NCI-H2081 treated with DMSO at 0.1 percent for 48 hours (cell line): Measurements from ENCODE around the gene CFDP1.
A peak's percentile ranks its signal among the peaks of the same experiment; 100 is the strongest.
"Not testable (repeated sequence)": the region's sequence is repeated elsewhere in the genome, so short reads cannot be mapped to it uniquely, and the experiment has no call there.

Experiments
- DNase-seq: peaks from one replicate; lab custom pipeline; 2025; lab: John Stamatoyannopoulos, UW

CFDP1 gene

DNA sequence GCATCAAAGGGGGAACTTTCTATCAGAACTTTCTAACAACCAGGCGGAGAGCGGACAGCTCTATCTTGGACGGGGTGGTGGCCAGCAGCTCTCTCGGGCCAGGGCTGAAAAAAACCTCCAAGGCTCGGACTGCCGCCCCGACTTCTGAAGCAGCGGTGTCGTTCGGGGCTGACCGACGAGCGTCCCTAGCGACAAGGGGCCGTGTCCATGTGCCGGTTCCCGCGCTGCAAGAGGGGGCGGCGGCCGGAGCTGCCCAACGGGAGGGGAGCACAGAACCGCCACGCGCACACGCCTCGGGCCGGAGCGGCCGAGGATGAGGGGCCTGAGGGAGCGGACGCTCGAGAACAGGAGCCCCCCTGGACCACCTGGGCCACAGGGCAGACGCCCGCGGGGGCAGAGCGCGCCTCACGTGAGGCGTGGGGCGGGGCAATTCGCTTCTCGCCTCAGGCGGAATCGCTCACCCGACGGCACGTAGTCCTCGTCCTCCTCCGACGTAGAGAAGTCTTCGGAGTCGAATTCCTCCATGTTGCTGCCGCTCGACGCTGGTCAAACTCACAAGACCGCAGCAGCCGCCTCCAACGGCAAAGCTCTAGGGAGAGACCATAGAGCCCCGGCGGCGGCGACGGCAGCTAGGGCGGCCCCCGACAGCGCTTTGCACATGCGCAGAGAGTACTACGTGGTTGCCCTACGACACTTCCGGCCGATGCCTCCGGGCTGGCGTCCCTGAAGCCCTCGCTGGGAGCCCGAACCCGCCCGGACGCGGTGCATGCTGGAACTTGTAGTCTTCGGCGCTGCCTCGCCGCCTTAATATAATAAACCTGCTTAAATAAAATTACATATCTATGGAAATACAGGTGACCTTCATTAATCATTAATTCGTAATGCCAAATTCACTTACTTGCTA is at the start of gene CFDP1:
Gene CFDP1 (minus strand): TSS at position 676 of the 904 bp plus-strand sequence. CDS start 151 bp downstream, at position 525.
- DNase-seq, result peak; percentile 55

DNA sequence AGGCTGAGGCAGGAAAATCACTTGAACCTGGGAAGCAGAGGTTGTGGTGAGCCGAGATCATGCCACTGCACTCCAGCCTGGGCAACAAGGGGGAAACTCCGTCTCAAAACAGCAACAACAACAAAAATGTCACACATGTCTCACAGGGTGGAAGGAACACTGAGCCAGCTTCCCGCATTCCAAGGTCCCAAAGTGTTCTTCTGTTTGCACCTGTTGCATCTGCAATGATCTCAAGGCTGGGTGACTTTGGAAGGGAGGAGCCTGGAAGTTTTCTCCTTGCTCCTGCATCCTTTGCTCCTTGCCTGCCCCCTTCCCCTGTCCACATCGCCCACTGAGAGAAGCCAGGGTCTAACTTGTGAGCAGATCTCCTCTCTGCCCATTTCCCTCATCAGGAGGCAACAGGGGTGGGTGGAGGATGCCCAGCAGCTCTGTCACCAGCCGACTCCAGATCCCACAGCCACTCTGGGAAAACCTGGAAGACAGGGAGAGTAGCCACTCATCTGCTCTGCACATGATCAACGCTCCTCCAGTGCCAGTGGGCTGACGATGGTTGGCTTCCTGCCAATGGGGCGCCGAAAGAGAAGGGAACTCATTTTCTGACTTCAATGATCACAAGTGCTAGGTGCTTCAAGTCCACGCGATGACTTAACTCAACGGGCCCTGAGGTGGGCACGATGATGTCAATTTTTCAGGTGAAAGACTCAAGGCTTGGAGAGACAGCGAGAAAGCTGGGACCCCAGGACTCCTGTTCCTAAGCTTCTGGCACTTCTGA is 49.3 kb upstream of the CFDP1 start:
- DNase-seq, result no peak

DNA sequence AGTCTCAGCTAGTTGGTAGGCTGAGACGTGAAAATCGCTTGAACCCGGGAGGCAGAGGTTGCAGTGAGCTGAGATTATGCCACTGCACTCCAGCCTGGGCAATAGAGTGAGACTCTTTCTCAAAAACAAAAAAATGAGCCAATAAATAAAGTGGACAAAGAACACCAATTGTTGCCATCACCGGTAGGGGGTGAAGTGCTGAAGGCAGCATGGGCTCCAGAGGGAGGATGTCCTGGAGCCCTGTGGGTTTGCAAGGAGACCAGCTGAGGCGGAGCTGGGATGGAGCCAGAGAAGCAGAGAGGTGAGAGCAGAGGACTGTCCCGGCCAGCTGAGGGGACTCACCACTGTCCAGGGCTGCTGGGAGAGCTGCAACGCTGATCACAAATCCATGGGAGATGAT is 48.2 kb upstream of the CFDP1 start:
- DNase-seq, result no peak

DNA sequence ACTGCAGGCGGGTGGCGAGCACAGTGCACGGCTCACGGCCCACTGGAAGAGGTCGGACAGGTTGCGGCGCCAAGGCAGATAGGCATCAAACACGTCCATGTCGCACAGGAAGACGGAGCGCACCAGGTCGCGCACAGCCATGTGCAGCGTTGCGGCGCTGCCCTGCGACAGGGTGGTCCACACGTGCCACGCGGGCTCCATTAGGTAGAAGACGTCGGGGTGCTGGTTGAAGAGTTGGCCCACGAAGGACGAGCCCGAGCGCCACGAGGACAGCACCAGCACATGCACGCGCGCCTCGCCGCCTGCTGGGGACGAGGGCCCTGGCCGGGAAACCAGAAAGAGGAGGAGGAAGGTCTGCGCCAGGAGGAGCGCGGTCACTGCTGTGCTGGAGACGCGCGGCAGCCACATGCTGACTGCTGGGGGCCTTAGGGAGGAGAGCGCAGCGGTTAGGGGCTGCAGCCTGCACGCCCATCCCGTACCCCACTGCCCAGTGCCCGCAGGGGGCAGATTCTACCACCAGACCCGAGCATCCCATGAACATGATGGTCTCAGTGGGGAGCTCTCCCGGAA is 46.2 kb upstream of the CFDP1 start:
- DNase-seq, result no peak

DNA sequence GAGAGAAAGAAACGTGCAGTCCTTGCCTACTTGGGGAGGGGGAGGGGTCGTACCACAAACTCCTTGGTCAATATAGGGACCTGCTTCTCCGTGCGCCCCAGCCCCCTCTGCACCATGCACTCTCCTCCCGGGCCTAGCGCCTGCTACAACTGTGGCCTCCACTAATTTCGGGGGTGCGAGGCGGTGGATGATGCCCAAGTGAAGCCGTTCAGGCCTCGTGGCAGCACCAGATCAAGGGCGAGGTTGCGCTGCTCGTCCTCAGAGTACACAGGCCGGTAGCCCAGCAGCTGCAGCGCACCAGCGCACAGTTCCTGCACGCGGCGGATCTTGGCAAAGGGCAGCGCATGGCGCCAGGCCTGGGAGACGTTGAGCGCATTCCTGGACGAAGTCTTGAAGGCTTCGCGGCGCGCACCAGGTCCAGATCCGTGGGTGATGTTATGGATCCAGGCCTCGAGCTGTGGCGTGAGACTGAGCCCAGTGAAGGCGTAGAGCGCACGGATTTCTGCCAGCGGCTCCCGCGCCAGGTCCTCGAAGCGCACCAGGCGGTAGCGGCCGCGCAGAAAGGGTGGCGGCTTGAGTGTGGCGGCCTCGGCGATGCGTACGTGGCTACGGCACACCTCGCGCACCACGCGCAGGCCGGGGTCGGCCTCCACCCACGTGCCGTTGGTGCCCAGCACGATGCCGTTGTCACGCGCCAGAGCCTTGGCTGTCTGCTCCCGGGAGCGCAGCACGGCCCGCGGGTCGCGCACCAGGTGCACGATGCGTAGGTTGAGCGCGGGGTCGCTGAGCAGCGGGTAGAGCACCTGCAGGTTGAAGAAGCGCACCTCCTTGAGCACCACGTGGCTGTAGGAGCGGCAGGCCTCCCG is 45.4 kb upstream of the CFDP1 start:
- DNase-seq, result no peak

DNA sequence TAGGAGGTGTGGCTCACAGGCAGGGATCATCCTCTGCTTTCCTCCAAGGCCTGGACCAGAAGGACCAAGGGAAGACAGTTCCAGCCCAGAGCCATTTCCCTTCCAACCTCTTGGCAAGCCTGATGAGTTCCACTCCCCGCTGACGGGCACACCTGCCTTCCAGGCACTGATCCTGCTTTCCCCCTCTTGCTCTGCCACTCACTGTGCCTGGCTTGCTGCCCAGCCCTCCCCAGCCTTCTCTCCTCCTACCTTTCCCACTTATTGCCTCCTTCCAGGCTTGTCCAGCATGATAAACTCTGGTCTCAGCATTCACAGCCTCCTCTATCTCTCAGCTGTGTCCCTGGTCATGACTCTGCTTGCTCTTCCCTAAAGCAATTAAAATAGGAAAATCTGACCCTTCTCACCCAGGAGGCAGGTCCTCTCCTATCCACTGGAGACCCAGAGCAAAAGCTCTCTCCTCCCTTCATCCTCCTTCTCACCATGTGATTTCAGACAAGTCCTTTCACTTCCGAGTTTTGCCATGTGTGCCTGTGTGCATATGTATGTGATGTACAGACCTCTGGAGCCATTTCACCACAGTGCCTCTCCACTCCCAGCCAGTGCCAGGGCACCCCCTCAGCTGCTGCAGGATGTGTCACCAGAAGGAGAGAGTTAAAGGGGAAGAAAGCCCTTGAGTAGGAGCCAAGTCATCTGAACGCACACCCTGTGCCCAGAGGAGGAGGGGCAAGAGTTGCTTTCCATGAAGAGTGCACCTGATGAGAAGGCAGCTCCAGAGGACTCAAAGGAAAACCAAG is 44.6 kb upstream of the CFDP1 start:
- DNase-seq, result no peak

DNA sequence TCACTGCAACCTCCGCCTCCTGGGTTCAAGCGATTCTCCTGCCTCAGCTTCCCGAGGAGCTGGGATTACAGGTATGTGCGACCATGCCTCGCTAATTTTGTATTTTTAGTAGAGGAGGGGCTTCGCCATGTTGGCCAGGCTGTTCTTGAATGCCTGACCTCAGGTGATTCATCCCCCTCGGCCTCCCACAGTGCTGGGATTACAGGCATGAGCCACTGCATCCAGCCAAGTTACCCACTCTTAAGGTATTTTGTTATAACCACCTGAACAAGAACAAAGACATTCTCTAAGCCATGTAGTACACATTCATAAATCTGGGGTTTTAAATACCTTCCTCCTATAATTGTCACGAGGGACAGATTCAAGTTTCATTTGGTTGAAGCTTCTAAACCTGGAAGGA is 43.5 kb upstream of the CFDP1 start:
- no peak for DNase-seq

DNA sequence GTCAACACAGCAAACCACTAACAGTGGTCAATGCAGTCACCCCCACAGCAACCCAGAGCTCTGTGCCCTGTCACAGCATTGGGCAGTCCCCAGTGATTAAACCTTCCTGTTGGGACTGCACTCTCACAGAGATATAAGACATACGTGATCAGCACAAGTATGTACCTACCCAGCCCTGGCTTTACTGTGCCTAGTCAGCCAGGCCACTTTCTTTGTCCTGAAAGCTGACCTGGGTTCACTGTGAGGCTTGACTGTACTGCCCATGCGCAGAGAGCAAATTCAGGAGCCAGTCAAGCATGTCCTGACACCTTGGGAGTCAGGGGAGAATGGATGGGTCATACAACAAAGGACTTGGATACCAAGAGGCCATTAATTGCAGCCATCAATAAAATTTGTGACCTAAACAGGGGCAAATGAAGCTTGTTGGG is 42.1 kb upstream of the CFDP1 start:
- DNase-seq, result no peak

DNA sequence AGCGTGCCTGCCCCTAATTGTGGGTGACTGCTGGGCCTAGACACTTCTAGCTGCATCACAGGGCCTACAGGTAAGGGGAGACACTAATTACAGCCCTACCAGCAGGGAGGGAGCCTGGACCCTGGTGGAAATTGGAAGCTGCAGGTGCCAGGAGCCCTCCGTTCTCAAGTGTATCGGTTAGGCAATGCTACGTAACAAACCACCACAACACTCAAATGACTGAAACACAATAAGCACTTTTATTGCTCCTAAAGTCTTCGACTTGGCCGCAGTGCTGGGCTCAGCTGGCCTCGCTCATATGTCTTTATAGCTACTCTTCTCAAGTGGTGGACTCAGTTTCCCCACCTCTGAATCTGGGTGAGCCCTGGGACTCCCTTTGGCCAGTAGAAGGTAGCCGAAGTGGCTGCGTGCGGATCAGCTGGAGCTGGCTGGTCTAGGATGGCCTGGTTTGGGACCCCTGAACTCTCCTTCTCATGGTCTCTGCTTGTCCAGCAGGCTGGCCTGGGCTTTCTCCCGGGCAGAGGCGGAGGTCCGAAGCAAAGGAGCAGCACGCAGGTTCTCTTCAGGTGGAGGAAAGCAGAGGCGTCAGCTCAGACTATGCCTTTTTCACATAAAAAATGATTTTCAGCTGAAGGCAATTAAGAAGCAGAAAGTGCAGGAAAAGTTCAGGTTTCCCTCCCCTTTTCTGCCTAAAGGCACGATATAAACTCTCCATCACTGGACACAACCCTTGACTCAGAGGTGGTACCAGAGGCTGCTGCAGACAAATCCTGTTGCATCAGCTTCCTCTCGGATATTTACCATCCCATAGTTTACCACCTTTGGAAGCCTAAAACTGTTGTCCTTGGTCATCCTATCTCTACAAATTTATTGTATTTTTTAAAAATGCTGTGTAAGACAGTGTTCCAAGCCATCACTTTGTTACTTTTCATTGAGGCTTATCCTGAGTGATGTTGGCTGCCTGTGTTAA is 39.9 kb upstream of the CFDP1 start:
- DNase-seq, result no peak

DNA sequence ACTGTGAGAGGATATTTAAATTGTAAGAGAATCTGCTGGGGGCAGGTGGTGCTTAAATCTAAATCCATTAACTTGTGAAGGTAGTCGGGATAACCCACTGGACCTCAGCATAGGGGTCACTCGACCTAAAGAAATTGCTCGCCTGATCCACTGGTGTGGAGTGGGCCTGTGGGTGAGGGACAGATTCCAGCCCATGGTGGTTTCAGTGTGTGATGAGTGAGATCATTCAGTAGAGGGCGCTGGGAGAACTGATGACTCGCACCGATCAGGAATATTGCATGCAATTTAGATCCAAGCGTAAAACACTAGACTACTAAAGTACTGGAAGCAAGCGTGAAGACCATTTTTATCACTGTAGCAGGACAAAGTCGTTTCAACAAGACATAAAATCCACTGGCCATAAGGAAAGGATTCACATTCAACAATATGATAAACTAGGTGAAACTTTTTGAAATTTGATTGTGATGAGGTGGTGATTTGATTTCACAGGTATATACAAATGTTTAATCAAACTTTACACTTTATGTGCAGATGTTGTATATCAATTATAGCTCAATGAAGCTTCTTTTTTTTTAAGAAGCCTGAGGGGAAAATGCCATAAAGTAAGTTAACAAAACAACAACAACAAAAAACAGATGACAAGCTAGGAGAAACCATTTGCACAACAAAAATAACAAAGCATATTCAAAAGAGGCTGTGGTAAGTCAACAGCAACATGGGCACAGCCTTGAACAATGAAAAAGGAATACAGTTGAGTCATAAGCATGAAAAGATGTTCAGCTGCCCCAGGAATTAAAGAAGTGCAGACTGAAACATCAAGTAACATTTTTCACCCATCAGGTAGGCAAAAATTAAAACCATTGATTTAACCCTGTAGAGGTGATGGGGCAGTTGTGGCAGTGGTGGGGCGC is 38.7 kb upstream of the CFDP1 start:
- no peak for DNase-seq

DNA sequence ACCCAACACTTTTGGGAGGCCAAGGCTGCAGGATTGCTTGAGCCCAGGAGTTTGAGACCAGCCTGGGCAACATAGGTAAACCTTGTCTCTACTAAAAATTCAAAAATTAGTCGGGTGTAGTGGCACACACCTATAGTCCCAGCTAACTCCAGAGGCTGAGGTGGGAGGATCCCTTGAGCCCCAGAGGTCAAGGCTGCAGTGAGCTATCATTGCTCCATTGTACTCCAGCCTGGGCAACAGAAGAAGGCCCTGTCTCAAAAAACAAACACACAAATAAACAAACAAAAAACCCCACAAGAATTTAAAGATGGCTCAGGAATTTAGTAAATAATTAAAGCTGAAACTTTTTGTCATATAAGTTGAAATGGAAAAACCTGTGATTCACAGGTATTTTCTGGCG is 33.5 kb upstream of the CFDP1 start:
- DNase-seq, result no peak

DNA sequence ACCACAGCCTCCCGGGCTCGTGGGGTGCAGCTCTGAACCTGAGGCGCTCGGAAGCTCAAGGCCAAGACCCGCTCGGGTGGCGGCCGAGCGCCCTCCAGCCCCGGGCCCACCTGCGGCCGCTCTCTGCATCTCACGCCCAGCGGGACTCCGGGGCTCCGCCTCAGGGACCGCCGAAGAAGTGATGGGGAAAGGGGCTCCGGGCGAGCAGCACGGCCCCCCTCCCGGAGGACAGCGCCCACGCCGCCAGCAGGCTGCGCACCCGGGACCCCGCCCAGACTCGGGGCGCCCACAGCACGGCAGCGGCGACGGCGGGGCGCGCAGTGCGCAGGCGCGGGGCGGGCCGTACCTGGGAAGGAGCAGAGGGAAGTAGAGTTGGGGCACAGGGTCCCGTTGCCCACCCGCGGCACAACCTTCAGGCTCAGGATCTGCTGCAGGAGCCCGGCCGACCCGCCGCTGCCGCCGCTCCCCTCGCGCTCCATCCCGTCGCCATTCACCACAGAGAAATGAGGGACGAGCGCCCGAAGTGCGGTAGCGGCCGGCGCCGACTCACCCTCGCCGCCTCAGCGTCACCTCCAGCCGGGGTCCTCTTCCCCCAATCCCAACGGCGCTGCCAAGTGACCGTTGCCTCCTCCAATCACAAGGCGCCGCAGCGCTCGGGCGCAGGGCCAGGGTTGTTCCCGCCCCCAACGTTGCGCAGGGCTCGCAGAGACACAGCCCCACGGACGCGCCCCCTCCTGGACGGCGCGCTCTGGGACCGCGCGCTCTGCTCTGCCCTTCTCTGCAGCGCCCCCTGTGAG is 31.0 kb upstream of the CFDP1 start, which contains the start of gene TMEM170A:
Gene TMEM170A (minus strand): TSS at position 568 of the 797 bp plus-strand sequence. CDS start 89 bp downstream, at position 479.
- DNase-seq, result peak; percentile 79

DNA sequence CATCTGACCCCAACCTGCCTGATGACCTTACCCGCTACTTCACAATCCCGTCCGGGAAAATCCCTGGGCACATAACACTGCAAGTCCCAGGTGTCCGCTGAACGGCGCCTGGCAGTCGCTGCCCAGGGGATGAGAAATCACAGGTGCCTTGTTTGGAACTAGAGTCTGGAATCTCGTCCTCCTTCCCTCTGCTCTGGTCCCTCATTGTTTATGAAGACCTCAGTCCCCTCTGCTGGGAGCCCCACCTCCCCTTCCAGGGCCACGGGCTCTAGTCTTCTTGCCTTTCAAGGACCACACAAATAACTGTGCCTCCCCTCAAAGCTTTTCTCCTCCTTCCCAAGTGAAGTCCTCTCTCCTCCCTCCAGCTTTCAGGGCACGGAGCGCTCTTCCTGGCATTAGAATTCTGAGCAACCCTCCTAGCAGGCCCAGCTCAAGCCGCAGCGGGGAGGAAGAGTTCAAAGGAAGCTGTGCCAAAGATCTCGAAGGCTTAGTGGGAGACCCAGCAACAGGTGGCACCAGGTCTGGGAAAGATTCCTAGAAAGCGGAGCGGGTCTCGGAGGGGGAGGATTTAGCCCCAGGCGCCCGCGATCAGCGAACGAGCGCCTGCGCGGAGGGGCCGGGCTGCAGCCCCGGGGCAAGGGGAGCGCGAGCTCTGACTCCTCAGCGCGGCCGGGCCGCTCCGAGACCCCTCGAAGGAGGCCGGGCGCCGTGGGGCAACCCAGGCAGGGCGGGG is 30.3 kb upstream of the CFDP1 start:
- DNase-seq, result not testable (repeated sequence)

DNA sequence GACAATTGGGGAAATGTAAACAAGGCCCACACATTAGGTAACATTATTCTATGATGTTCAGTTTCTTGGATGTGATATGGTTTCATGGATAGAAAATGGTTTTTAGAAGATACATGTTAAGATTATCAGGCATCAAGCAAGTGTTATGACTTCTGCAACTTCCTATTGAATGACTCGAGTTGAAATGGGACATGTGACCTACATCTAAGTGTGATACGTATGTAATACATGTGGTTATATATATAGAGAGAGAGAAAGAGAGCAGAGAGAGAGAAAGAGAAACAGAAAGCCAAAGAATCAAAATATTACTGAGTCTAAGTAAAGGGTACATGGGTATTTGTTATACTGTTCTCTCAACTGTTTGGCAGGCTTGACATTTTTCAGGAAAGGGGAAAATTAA is 29.5 kb upstream of the CFDP1 start:
- DNase-seq, result no peak

DNA sequence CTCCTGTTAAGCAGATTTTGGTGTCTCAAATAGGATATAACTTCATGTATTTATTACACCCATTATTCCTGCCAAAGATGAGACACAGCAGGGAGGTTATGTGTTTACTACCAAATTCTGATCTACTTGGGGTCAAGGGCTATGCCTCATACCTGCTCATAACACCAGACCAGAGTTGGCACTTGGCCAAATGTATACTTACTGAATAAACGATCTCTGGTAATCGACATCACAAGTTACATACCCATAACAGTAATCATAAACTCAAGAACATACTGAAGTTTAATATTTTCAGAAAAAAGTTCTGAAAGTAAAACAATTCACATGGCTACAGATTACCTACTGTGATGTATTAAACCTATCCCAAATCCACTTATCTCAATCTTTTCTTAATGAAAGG is 28.3 kb upstream of the CFDP1 start:
- DNase-seq, result no peak

DNA sequence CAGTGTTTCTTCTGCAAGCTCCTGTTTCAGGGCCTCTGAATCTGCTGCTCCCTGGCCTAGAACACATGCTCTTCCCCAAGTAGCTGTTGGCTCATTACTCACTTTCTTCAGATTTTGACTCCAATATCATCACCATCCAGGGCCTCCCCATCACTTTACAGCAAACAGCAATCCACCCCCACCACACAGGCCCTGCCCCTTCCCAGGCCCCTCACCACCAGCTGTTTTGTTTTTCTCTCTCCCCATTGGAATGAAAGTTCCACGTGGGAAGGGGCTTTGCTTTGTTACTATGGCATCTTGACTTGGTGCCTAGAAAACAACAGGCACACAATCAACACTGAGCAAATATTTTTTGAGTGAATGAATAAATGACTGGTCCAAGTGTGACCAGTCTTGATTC is 27.1 kb upstream of the CFDP1 start:
- DNase-seq, result no peak

DNA sequence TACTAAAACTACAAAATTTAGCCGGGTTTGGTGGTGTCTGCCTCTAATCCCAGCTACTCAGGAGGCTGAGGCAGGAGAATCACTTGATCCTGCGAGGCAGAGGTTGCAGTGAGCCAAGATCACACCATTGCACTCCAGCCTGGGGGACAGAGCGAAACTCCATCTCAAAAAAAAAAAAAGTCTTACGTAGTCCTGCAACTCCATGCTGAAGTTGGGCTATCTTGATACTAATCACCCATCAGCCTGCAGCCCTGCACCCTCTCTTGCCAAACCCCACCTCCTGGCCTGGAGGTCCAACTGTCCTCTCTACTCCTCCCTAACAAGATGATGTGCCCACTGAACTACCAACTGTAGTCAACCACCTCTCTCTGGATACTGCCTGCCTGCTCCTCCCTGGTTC is 26.4 kb upstream of the CFDP1 start:
- DNase-seq, result no peak
